IPS-15b (cell line): ENCODE data around the gene PTPRM.
"Not testable (repeated sequence)": the region's sequence is repeated elsewhere in the genome, so short reads cannot be mapped to it uniquely, and the experiment has no call there.

ENCODE experiments used
- H3K27me3 ChIP-seq: one replicate; pipeline ENCODE4 v1.6.1; 2013; ENCODE audit warnings: low read length; ENCODE audit not compliant: control insufficient read depth, insufficient read depth
- H3K36me3 ChIP-seq: one replicate; pipeline ENCODE4 v1.6.1; 2013; ENCODE audit warnings: low read length; ENCODE audit not compliant: control insufficient read depth, insufficient read depth
- H3K4me1 ChIP-seq: one replicate; pipeline ENCODE4 v1.6.1; 2013; ENCODE audit warnings: mild to moderate bottlenecking, low read length; ENCODE audit not compliant: control insufficient read depth, insufficient read depth
- H3K4me3 ChIP-seq: one replicate; pipeline ENCODE4 v1.5.1; 2013; ENCODE audit warnings: low read depth, low read length
- H3K9ac ChIP-seq: one replicate; pipeline ENCODE4 v1.6.1; 2013; ENCODE audit warnings: low read depth, mild to moderate bottlenecking, low read length
- H3K9me3 ChIP-seq: one replicate; pipeline ENCODE4 v1.6.1; 2013; ENCODE audit warnings: mild to moderate bottlenecking, low read length; ENCODE audit not compliant: control insufficient read depth, insufficient read depth

PTPRM gene

DNA sequence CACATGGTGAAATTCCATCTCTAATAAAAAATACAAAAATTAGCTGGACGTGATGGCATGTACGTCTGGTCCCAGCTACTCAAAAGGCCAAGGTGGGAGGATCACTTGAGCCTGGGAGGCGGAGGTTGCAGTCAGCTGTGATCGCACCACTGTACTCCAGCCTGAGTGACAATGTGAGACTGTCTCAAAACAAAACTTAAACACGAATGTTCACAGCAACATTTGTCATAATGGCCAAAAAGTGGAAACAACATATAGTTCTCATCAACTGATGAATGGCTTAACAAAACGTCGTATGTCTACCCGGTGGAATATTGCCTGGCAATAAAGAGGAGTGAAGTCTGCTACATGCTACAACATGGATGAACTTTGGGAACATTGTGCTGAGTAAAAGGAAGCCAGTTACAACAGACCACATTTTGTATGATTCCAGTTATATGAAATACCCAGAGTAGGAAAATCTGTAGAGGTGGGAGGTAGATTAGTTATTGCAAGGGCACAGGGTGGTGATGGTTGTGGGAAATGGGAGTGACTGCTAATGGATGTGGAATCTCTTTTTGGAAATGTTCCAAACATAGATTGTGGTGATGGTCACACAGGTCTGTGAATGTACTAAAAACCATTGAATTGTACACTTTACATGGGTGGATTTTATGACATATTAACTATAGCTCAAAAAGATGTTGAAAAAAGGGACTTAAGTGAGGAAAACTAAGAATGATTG is 478.2 kb downstream of the PTPRM start:
- no peaks in the 10 kb centered on the region for H3K27me3 ChIP-seq
- no peak overlapping the region for H3K4me3 ChIP-seq
- H3K4me1 ChIP-seq, result peaks cover 4% of the 10 kb centered on the region
- H3K36me3 ChIP-seq, result no peaks in the 10 kb centered on the region
- H3K9ac ChIP-seq, result no peak overlapping the region
- no peaks in the 10 kb centered on the region for H3K9me3 ChIP-seq

GRCh38 chr18:8045884-8046281 is 478.8 kb downstream of the PTPRM start:
- no peaks in the 10 kb centered on the region for H3K27me3 ChIP-seq
- H3K4me3 ChIP-seq, result no peak overlapping the region
- no peaks in the 10 kb centered on the region for H3K9me3 ChIP-seq
- no peaks in the 10 kb centered on the region for H3K36me3 ChIP-seq
- no peak overlapping the region for H3K9ac ChIP-seq
- peaks cover 4% of the 10 kb centered on the region for H3K4me1 ChIP-seq

- Histone ChIP-seq H3K36me3 (no peaks in the 10 kb centered on the region), H3K4me1 (peaks cover 5% of the 10 kb centered on the region), H3K4me3 (no peak overlapping the region), H3K9me3 (no peaks in the 10 kb centered on the region), H3K9ac (no peak overlapping the region), H3K27me3 (no peaks in the 10 kb centered on the region)
Observed at GRCh38 chr18:8046441-8046840, 479.3 kb downstream of the PTPRM start.

DNA sequence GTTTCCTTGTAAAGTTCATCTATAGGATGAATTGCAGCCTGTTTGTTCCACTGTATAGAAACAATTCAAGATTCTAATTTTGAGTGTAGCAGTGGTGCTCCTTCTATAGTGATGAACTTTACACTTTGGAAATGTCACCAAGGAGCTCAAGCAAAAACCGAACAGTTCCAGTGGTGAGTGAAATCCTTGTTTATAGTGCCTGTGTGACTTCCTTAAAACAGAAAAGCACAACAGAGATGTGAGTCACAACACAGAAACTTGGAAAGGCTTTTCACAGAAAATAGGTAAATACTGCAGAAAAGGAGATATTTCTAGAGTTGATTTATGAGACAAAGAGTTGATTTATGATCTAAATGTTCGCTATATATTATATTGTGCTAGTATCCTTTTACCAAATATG is 482.0 kb downstream of the PTPRM start:
- Histone ChIP-seq H3K27me3 (no peaks in the 10 kb centered on the region), H3K9me3 (no peaks in the 10 kb centered on the region), H3K4me3 (no peak overlapping the region), H3K36me3 (no peaks in the 10 kb centered on the region), H3K4me1 (peaks cover 7% of the 10 kb centered on the region), H3K9ac (no peak overlapping the region)

DNA sequence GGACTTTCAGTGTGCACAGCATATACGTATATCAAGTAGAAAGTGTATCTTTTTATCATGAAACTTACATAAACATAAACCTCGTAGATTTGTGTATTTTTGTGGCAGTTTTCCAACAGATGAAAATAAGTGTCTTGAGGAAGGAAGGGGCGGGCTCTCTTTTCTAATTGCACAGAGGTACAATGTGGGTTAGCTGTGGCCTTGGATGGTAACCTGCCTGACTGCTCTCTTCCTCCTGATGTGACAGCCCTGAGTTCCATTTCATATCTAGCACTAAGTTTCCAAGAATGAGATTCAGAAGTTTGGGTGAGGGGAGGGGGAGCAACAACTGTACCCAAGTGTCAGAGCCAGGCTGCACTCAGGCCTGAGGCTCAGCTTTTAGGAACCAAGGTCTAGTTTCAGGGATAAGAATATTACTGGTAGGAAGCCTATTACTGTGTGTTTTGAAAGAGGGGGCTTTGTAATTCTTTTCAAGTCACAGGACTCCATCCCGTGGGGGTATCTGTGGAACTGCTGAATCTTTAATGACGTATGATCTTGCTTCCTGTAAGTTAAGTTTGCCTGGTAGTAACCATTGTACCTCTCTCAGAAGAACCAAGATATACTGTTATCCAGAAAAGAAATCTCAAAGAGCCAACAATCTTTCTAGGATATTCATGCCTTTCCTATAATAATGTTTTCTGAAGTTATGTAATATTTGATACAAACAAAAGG is 483.7 kb downstream of the PTPRM start:
- no peak overlapping the region for H3K4me3 ChIP-seq
- H3K9me3 ChIP-seq, result no peaks in the 10 kb centered on the region
- H3K4me1 ChIP-seq, result peaks cover 7% of the 10 kb centered on the region
- no peaks in the 10 kb centered on the region for H3K27me3 ChIP-seq
- no peaks in the 10 kb centered on the region for H3K36me3 ChIP-seq
- no peak overlapping the region for H3K9ac ChIP-seq

GRCh38 chr18:8051453-8051852 is 484.3 kb downstream of the PTPRM start:
- no peak overlapping the region for H3K4me3 ChIP-seq
- H3K36me3 ChIP-seq, result no peaks in the 10 kb centered on the region
- peaks cover 7% of the 10 kb centered on the region for H3K4me1 ChIP-seq
- H3K9ac ChIP-seq, result no peak overlapping the region
- H3K9me3 ChIP-seq, result no peaks in the 10 kb centered on the region
- no peaks in the 10 kb centered on the region for H3K27me3 ChIP-seq

GRCh38 chr18:8052237-8052701 is 485.2 kb downstream of the PTPRM start:
- Histone ChIP-seq H3K4me3 (no peak overlapping the region), H3K36me3 (no peaks in the 10 kb centered on the region), H3K9me3 (no peaks in the 10 kb centered on the region), H3K4me1 (peaks cover 7% of the 10 kb centered on the region), H3K27me3 (no peaks in the 10 kb centered on the region), H3K9ac (no peak overlapping the region)

DNA sequence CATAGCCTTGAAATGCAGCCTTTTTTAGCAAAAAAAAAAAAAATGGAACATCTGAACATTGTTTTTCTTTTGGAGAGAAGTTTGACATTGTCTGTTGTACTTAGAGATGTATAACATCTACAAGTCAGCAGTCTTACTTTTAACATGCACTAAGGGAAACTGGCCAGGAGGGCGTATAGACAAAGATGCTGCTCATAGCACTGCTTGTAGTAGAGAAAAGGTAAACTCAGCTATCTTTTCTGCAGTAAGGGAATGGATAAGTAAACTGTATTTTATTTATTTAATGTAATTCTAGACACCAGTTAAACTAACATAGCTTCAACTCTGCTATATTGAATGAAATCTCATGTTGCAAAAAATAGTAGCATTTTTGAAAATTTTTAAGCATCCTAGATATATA is 489.6 kb downstream of the PTPRM start:
- no peaks in the 10 kb centered on the region for H3K27me3 ChIP-seq
- no peak overlapping the region for H3K9ac ChIP-seq
- H3K4me3 ChIP-seq, result no peak overlapping the region
- H3K9me3 ChIP-seq, result no peaks in the 10 kb centered on the region
- H3K4me1 ChIP-seq, result no peaks in the 10 kb centered on the region
- H3K36me3 ChIP-seq, result no peaks in the 10 kb centered on the region

GRCh38 chr18:8063152-8063551 is 496.0 kb downstream of the PTPRM start:
- H3K27me3 ChIP-seq, result not testable (repeated sequence)
- peak overlapping the region; percentile 33 for H3K4me3 ChIP-seq

DNA sequence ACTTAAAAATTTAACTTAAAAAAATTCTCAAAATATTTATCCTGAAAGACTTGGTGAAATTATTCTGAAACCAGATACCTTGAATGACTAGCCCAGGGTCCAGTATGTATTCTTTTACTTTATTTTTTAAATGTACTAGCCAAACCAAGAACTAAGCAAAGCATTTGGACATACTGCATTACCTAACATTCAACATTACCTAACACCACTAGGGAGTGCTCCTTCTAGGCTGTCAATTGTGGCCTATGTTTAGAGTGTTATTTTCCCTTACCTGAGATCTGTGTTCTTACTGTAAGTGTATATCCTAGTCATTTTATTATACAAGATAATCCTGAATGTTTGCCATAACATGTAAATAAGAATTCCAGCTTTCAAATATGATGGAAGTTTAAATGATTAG is 496.6 kb downstream of the PTPRM start:
- no peak overlapping the region for H3K4me3 ChIP-seq
- H3K9ac ChIP-seq, result no peak overlapping the region
- H3K4me1 ChIP-seq, result peaks cover 9% of the 10 kb centered on the region
- no peaks in the 10 kb centered on the region for H3K36me3 ChIP-seq
- H3K9me3 ChIP-seq, result no peaks in the 10 kb centered on the region
- H3K27me3 ChIP-seq, result no peaks in the 10 kb centered on the region

More at GRCh38 chr18:8063152-8063551, 496.0 kb downstream of the PTPRM start:
- not testable (repeated sequence) for H3K4me1 ChIP-seq, H3K9ac ChIP-seq, H3K36me3 ChIP-seq, H3K9me3 ChIP-seq

DNA sequence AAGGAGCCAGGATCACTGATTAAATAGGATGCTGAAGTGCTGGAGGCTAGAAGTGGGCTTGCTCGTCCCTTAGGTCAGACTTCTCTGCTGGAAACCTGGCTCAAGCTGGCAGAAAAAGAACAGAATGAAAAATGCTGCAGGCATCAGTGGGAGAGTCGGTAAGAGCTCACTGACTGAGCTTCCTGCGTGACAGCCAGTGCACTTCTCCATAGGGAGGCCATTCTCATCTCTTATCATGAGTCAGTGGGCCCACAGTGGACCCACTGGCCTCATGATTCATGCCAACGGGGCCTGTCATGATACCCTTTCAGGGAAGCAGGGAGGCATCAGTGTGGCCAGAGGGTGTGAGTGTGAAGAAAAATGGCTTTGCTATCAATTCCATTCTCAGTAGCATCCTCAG is 498.2 kb downstream of the PTPRM start:
- no peak overlapping the region for H3K4me3 ChIP-seq
- H3K9ac ChIP-seq, result no peak overlapping the region
- peaks cover 9% of the 10 kb centered on the region for H3K4me1 ChIP-seq
- no peaks in the 10 kb centered on the region for H3K27me3 ChIP-seq
- no peaks in the 10 kb centered on the region for H3K36me3 ChIP-seq
- no peaks in the 10 kb centered on the region for H3K9me3 ChIP-seq

DNA sequence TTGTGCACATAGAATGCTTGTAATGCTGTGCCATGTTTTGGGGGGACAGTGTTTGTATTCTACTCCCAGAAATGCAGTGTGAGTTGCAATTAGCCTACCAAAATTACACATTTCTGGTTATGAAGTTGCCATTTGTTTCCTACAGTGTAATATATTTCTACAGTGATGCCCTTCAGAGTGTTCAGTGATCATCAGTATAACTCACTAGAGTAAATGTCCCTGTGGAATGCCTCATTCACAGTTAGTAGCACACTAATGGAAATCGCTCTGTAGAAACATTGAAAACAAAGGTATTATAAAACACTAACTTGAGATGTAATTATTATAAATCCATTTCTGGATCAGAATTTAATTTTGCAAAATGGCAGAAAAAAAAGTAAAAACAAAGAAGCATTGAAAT is 498.7 kb downstream of the PTPRM start:
- Histone ChIP-seq H3K9me3 (no peaks in the 10 kb centered on the region), H3K9ac (no peak overlapping the region), H3K27me3 (no peaks in the 10 kb centered on the region), H3K4me1 (peaks cover 9% of the 10 kb centered on the region), H3K36me3 (no peaks in the 10 kb centered on the region), H3K4me3 (no peak overlapping the region)
